ENCODE data around the gene PAIP2B.

Gene PAIP2B

GRCh38 chr2:71226965-71227560 lies at the start of gene PAIP2B:
PAIP2B (minus strand) TSS chr2:71227103; CDS start chr2:71202589, 24,514 bp downstream.
- no peaks in the 10 kb centered on the region for H3K36me3 Mint-ChIP-seq
- peaks cover 26% of the 10 kb centered on the region for H3K4me1 Mint-ChIP-seq
- H3K4me3 Mint-ChIP-seq = peak within 1 kb of the TSS; percentile 95

GRCh38 chr2:71275939-71276310 lies 49.0 kb upstream of the PAIP2B start:
- peaks cover 86% of the 10 kb centered on the region for H3K27me3 Mint-ChIP-seq
- peaks cover 3% of the 10 kb centered on the region for H3K9me3 Mint-ChIP-seq
- H3K27ac Mint-ChIP-seq = no peak overlapping the region
- H3K4me1 Mint-ChIP-seq = peaks cover 19% of the 10 kb centered on the region
- peak overlapping the region; percentile 78 for H3K4me3 Mint-ChIP-seq
- no peaks in the 10 kb centered on the region for H3K36me3 Mint-ChIP-seq
- no peak for ATAC-seq

More at GRCh38 chr2:71226965-71227560, at the start of gene PAIP2B:
- peak; percentile 99 for ATAC-seq
- Mint-ChIP-seq H3K9me3 (no peaks in the 10 kb centered on the region), H3K27ac (peak within 1 kb of the TSS; percentile 82), H3K27me3 (no peaks in the 10 kb centered on the region)

GRCh38 chr2:71269511-71270090 lies 42.7 kb upstream of the PAIP2B start:
- no peak overlapping the region for H3K4me3 Mint-ChIP-seq
- H3K27me3 Mint-ChIP-seq = peaks cover 56% of the 10 kb centered on the region
- H3K4me1 Mint-ChIP-seq = no peaks in the 10 kb centered on the region
- no peaks in the 10 kb centered on the region for H3K9me3 Mint-ChIP-seq
- H3K27ac Mint-ChIP-seq = no peak overlapping the region
- no peaks in the 10 kb centered on the region for H3K36me3 Mint-ChIP-seq
- no peak for ATAC-seq

GRCh38 chr2:71263386-71263785 lies 36.5 kb upstream of the PAIP2B start:
- Mint-ChIP-seq H3K27me3 (peaks cover 20% of the 10 kb centered on the region), H3K4me1 (no peaks in the 10 kb centered on the region), H3K4me3 (no peak overlapping the region), H3K27ac (no peak overlapping the region), H3K9me3 (no peaks in the 10 kb centered on the region), H3K36me3 (no peaks in the 10 kb centered on the region)
- ATAC-seq = no peak

GRCh38 chr2:71261534-71261933 lies 34.6 kb upstream of the PAIP2B start:
- no peak for ATAC-seq
- Mint-ChIP-seq H3K36me3 (no peaks in the 10 kb centered on the region), H3K27ac (no peak overlapping the region), H3K4me1 (no peaks in the 10 kb centered on the region), H3K9me3 (no peaks in the 10 kb centered on the region), H3K4me3 (no peak overlapping the region), H3K27me3 (peaks cover 34% of the 10 kb centered on the region)

GRCh38 chr2:71256421-71256820 lies 29.5 kb upstream of the PAIP2B start:
- Mint-ChIP-seq H3K36me3 (peaks cover 3% of the 10 kb centered on the region), H3K27ac (no peak overlapping the region), H3K27me3 (peaks cover 50% of the 10 kb centered on the region), H3K4me3 (no peak overlapping the region), H3K4me1 (no peaks in the 10 kb centered on the region), H3K9me3 (no peaks in the 10 kb centered on the region)
- no peak for ATAC-seq

- peaks cover 3% of the 10 kb centered on the region for H3K9me3 Mint-ChIP-seq
- peaks cover 58% of the 10 kb centered on the region for H3K27me3 Mint-ChIP-seq
- H3K36me3 Mint-ChIP-seq = peaks cover 4% of the 10 kb centered on the region
- no peak overlapping the region for H3K27ac Mint-ChIP-seq
- no peak for ATAC-seq
- no peak overlapping the region for H3K4me3 Mint-ChIP-seq
- no peaks in the 10 kb centered on the region for H3K4me1 Mint-ChIP-seq
These were observed 27.9 kb upstream of the PAIP2B start for GRCh38 chr2:71254776-71255175.

GRCh38 chr2:71254078-71254477 lies 27.2 kb upstream of the PAIP2B start:
- H3K36me3 Mint-ChIP-seq = peaks cover 4% of the 10 kb centered on the region
- H3K27ac Mint-ChIP-seq = no peak overlapping the region
- H3K9me3 Mint-ChIP-seq = peaks cover 3% of the 10 kb centered on the region

GRCh38 chr2:71253476-71253875 lies 26.6 kb upstream of the PAIP2B start:
- H3K36me3 Mint-ChIP-seq = peaks cover 4% of the 10 kb centered on the region
- H3K4me3 Mint-ChIP-seq = no peak overlapping the region
- no peak for ATAC-seq
- peaks cover 53% of the 10 kb centered on the region for H3K27me3 Mint-ChIP-seq
- peaks cover 3% of the 10 kb centered on the region for H3K9me3 Mint-ChIP-seq
- H3K27ac Mint-ChIP-seq = no peak overlapping the region
- H3K4me1 Mint-ChIP-seq = no peaks in the 10 kb centered on the region

More at GRCh38 chr2:71254078-71254477, 27.2 kb upstream of the PAIP2B start:
- Mint-ChIP-seq H3K4me3 (no peak overlapping the region), H3K27me3 (peaks cover 53% of the 10 kb centered on the region), H3K4me1 (no peaks in the 10 kb centered on the region)
- no peak for ATAC-seq

GRCh38 chr2:71252862-71253261 lies 26.0 kb upstream of the PAIP2B start:
- Mint-ChIP-seq H3K36me3 (peaks cover 4% of the 10 kb centered on the region), H3K4me1 (no peaks in the 10 kb centered on the region), H3K9me3 (peaks cover 3% of the 10 kb centered on the region), H3K27me3 (peaks cover 51% of the 10 kb centered on the region), H3K27ac (no peak overlapping the region), H3K4me3 (no peak overlapping the region)
- no peak for ATAC-seq

GRCh38 chr2:71250935-71251334 lies 24.0 kb upstream of the PAIP2B start:
- no peak overlapping the region for H3K27ac Mint-ChIP-seq
- H3K27me3 Mint-ChIP-seq = peaks cover 36% of the 10 kb centered on the region
- no peaks in the 10 kb centered on the region for H3K4me1 Mint-ChIP-seq
- H3K9me3 Mint-ChIP-seq = peaks cover 3% of the 10 kb centered on the region
- H3K36me3 Mint-ChIP-seq = peaks cover 4% of the 10 kb centered on the region
- ATAC-seq = no peak
- no peak overlapping the region for H3K4me3 Mint-ChIP-seq

- Mint-ChIP-seq H3K9me3 (no peaks in the 10 kb centered on the region), H3K27me3 (peaks cover 7% of the 10 kb centered on the region), H3K4me3 (no peak overlapping the region), H3K27ac (no peak overlapping the region), H3K4me1 (no peaks in the 10 kb centered on the region), H3K36me3 (no peaks in the 10 kb centered on the region)
- ATAC-seq = no peak
These were observed 17.4 kb upstream of the PAIP2B start for GRCh38 chr2:71244302-71244660.

- Mint-ChIP-seq H3K27me3 (peaks cover 7% of the 10 kb centered on the region), H3K9me3 (no peaks in the 10 kb centered on the region), H3K4me1 (no peaks in the 10 kb centered on the region), H3K4me3 (no peak overlapping the region), H3K36me3 (no peaks in the 10 kb centered on the region), H3K27ac (no peak overlapping the region)
- no peak for ATAC-seq
These were observed 16.9 kb upstream of the PAIP2B start for GRCh38 chr2:71243634-71244301.

- H3K4me3 Mint-ChIP-seq = no peak overlapping the region
- no peak overlapping the region for H3K27ac Mint-ChIP-seq
- no peaks in the 10 kb centered on the region for H3K36me3 Mint-ChIP-seq
- no peaks in the 10 kb centered on the region for H3K27me3 Mint-ChIP-seq
- H3K4me1 Mint-ChIP-seq = peaks cover 7% of the 10 kb centered on the region
- no peak for ATAC-seq
- no peaks in the 10 kb centered on the region for H3K9me3 Mint-ChIP-seq
These were observed 13.9 kb upstream of the PAIP2B start for GRCh38 chr2:71240794-71241193.

GRCh38 chr2:71238089-71238488 lies 11.2 kb upstream of the PAIP2B start:
- Mint-ChIP-seq H3K36me3 (no peaks in the 10 kb centered on the region), H3K27me3 (no peaks in the 10 kb centered on the region), H3K9me3 (no peaks in the 10 kb centered on the region), H3K4me1 (peaks cover 9% of the 10 kb centered on the region), H3K4me3 (no peak overlapping the region), H3K27ac (no peak overlapping the region)
- ATAC-seq = no peak

Measured in stimulated activated memory B cell treated with anti-CD40 and anti-IgM and Interleukin-4, amounts not matched to agents 10 μg/mL and 1 μg/mL and 100 μg/mL, for 72 hours (primary cell).